Activated CD4-positive, alpha-beta T cell treated with anti-CD3 and anti-CD28 coated beads, Interleukin-2, amount 50 U/mL, for 24 hours (primary cell): ENCODE measurements around the gene SNTG2.
"Not testable (repeated sequence)": the region's sequence is repeated elsewhere in the genome, so short reads cannot be mapped to it uniquely, and the experiment has no call there.

ENCODE experiments used
- DNase-seq, 2 donors: peaks; one replicate each; pipeline ENCODE4 v3.0.0-alpha.2; 2020; ENCODE audit warnings: low read depth in 1 of 2, low spot score in 1 of 2

SNTG2 gene

GRCh38 chr2:1405967-1406366, 455.3 kb downstream of the SNTG2 start:
- no peak for DNase-seq

GRCh38 chr2:1406434-1406833, 455.8 kb downstream of the SNTG2 start:
- no peak for DNase-seq

GRCh38 chr2:1407950-1408675, 457.5 kb downstream of the SNTG2 start:
- no peak for DNase-seq

- DNase-seq: no peak
Observed at GRCh38 chr2:1413156-1413710, 462.6 kb downstream of the SNTG2 start, which contains the start of gene TPO. Gene TPO, plus strand, starts transcription at chr2:1413463. Its CDS starts 946 bp downstream, at chr2:1414409.

GRCh38 chr2:1414121-1414520, 463.5 kb downstream of the SNTG2 start:
- DNase-seq: no peak

GRCh38 chr2:1414901-1415300, 464.3 kb downstream of the SNTG2 start:
- not testable (repeated sequence) for DNase-seq

GRCh38 chr2:1415501-1415900, 464.9 kb downstream of the SNTG2 start:
- no peak for DNase-seq
